ENCODE measurements around the gene UBC. TPM values are rescaled to one million over a fixed set of nuclear protein-coding genes. Genes with fewer than 3 reads are reported as not detected.
A peak's percentile ranks its signal among the peaks of the same experiment; 100 is the strongest.

The UBC gene
- total and polyA plus RNA-seq, 11 donors, result 811 to 2,185 (median 1,239) TPM

GRCh38 chr12:124940143-124940392 lies 25.6 kb upstream of the UBC start:
- Histone ChIP-seq H3K4me1 (peaks cover 0 to 39% (median 25%) of the 10 kb centered on the region in 12 donors), H3K27me3 (no peaks in the 10 kb centered on the region), H3K36me3 (peaks cover 0 to 8% (median 0%) of the 10 kb centered on the region in 9 donors), H3K27ac (peak overlapping the region; percentile 62 to 96 (median 88)), H3K9me3 (no peaks in the 10 kb centered on the region), H3K4me3 (peak overlapping the region in 11 of 12 donors; percentile 2 to 69 (median 57))
- TF ChIP-seq CTCF (IDR thresholded peaks at IDR 0.05) (no peak), POLR2A (IDR thresholded peaks at IDR 0.05) (no peak)
- peak in 2 of 4 donors; percentile 15 to 51 for ATAC-seq
- intact Hi-C loops (cut with DNase I), result loop anchor here in 6 of 10 donors (1.0 to 5.0 kb wide), 4 partner anchors 13 to 33 kb away; no protein-coding TSS in a partner anchor
- no peak for DNase-seq
- 0 to 3% (median 3%) methylated on average over 1 to 8 of the region's 8 CpGs for WGBS, 4 donors

- Histone ChIP-seq H3K9me3 (no peaks in the 10 kb centered on the region), H3K27me3 (no peaks in the 10 kb centered on the region), H3K27ac (peak overlapping the region; percentile 62 to 96 (median 88)), H3K36me3 (peaks cover 0 to 8% (median 0%) of the 10 kb centered on the region in 9 donors), H3K4me1 (peaks cover 0 to 39% (median 25%) of the 10 kb centered on the region in 12 donors), H3K4me3 (peak overlapping the region; percentile 6 to 69 (median 55))
- ATAC-seq (peak; percentile 81 to 87 (median 84)), DNase-seq (peak; percentile 83 to 91 (median 86))
- TF ChIP-seq POLR2A (IDR thresholded peaks at IDR 0.05) (no peak), CTCF (IDR thresholded peaks at IDR 0.05) (no peak)
- WGBS, 4 donors, result 0 to 1% (median 1%) methylated on average over 35 of the region's 35 CpGs
- intact Hi-C loops (cut with DNase I), result loop anchor here in 7 of 10 donors (1.0 to 5.0 kb wide), 6 partner anchors 12 to 33 kb away; partner anchors contain the start of gene UBC (in 2 of the 7)
Observed at GRCh38 chr12:124939421-124940142, 25.1 kb upstream of the UBC start.

- intact Hi-C loops (cut with DNase I), result loop anchor here in 4 of 10 donors (1.0 to 2.0 kb wide), 4 partner anchors 12 to 32 kb away; partner anchors contain the start of gene UBC (in 2 of the 4)
- Histone ChIP-seq H3K9me3 (no peaks in the 10 kb centered on the region), H3K36me3 (peaks cover 0 to 8% (median 0%) of the 10 kb centered on the region in 9 donors), H3K4me3 (peak overlapping the region; percentile 6 to 69 (median 55)), H3K27ac (peak overlapping the region; percentile 62 to 96 (median 88)), H3K27me3 (no peaks in the 10 kb centered on the region), H3K4me1 (peaks cover 0 to 39% (median 25%) of the 10 kb centered on the region in 12 donors)
- no peak for TF ChIP-seq POLR2A (IDR thresholded peaks at IDR 0.05)
- TF ChIP-seq CTCF (IDR thresholded peaks at IDR 0.05), result peak in 8 of 12 donors; percentile 28 to 62 (median 50)
- ATAC-seq, result peak; percentile 33 to 69 (median 55)
- 0 to 2% (median 0%) methylated on average over 14 of the region's 14 CpGs for WGBS, 4 donors
- DNase-seq, result peak in 4 of 5 donors; percentile 59 to 74 (median 66)
Observed at GRCh38 chr12:124939079-124939420, 24.6 kb upstream of the UBC start.

- Histone ChIP-seq H3K4me3 (peak overlapping the region in 11 of 12 donors; percentile 7 to 69 (median 57)), H3K36me3 (peaks cover 0 to 8% (median 0%) of the 10 kb centered on the region in 9 donors), H3K27me3 (no peaks in the 10 kb centered on the region), H3K27ac (peak overlapping the region; percentile 62 to 96 (median 88)), H3K4me1 (peaks cover 0 to 39% (median 25%) of the 10 kb centered on the region in 12 donors), H3K9me3 (no peaks in the 10 kb centered on the region)
- DNase-seq (peak in 1 of 5 donors; percentile 34), ATAC-seq (no peak)
- WGBS, 4 donors, result 3 to 6% (median 4%) methylated on average over 6 of the region's 6 CpGs
- intact Hi-C loops (cut with DNase I), result loop anchor here in 2 of 10 donors (2.0 kb wide), 2 partner anchors 24 to 32 kb away; partner anchors contain the start of gene UBC (in 1 of the 2)
- TF ChIP-seq POLR2A (IDR thresholded peaks at IDR 0.05) (no peak), CTCF (IDR thresholded peaks at IDR 0.05) (no peak)
Observed at GRCh38 chr12:124938587-124938986, 24.1 kb upstream of the UBC start.
